ENCODE measurements around the gene LRMDA.

- no peak for TF ChIP-seq CTCF (IDR thresholded peaks at IDR 0.05)
- no peak for TF ChIP-seq EZH2 (IDR thresholded peaks at IDR 0.05; ENCODE audit: borderline replicate concordance, insufficient read depth, low read depth, low read length, poor library complexity, severe bottlenecking)
Observed at GRCh38 chr10:76540786-76541185, 1109.4 kb downstream of the LRMDA start.
